Measurements from ENCODE around the gene ADCYAP1R1.

ADCYAP1R1 gene

DNA sequence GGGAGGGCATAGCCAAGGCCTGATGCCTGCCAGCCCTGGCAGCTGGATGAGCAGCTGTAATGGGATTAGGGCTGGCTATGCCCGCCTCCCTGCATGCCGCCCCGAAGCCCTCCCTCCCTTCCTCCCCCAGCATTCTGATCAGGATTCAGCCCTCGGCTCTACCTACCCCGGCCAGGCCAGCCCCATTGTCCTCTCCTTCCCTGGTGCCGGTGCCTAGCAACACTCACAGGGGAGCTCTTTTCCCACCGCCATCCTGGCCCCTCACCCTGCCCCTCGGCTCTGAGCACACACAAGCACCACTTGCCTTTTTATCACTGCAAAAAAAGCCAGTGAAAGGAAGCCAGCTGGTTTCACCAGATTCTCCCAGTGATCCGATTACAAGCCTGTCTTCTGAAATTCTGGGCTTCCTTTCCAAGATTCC lies 9.0 kb upstream of the ADCYAP1R1 start:
- peak; percentile 93 for DNase-seq (ENCODE audit: low spot score)

DNA sequence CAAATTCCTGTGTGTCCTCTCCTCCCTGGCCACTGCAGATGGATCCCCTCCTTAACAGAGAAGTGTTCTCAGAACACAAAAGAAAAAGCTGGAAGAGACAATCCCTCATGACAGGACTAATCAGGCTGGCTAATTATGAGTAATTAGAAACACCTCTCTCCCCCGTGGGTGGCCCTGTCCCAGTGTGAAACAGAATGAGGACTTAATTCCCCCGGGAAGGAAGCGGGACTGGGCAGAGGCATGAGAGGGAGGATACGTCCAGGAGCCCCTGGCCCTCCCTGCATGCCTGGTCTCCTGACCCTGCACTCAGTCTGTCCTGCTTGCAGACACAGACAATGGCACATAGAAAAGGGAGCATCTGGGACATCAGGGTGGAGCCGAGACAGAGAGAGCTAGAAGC lies 7.6 kb upstream of the ADCYAP1R1 start:
- no peak for DNase-seq (ENCODE audit: low spot score)

DNA sequence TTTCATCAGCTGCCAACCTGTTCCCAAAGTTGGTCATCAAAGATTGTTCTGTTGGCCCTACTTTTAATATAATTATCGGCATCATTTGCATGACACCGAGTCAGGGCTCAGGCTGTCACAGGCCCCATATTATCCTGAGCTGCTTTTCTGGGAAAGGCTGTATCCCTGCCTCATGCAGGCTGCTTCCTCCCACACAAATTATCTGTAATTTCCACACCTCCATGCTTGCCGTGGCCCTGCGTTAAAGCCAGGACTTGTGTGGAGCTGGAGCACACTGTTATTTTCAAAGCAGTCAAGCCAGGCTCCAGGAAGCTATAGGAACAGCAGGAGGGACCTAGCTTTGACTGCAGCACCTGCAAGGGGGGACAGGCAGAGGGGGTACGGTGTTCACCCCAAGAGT lies 5.4 kb upstream of the ADCYAP1R1 start:
- DNase-seq (ENCODE audit: low spot score): no peak

DNA sequence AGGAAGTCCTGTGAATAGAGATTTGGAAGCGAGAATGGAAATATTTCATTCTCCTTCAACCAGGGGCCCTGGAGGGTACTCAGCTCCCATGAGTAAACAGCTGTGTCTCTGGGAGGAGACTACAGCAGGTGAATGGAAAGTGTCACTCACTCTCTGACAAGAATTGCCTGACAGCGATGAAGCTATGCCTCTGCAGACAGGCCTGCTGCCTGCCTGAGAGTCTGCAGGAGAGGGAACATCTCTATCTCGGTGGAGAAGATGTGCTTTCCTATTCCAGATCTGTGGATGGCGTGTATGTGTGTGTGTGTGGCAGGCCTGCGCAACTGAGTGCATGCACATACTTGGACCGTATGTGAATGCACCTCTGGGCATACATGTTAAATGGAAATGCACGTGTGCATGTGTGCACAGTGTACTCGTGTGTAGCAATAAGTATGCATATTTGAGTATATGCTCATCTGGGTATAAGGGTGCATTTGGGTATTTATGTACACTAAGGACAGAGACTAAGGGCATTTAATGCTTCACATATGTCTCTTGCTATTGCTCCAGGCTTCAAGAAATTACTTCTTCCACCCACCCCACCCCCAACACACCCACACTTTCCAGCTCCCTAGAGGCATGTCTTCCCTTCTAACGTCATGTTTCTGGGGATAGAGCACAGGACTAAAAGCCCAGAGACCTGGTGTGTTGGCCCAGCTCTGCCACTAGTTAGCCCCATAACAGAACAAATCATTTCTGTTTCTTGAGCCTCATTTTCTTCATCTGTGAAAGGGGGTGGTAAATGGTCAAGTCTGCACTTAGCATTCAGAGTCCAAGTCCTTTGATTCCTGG lies 4.6 kb upstream of the ADCYAP1R1 start:
- no peak for DNase-seq (ENCODE audit: low spot score)

DNA sequence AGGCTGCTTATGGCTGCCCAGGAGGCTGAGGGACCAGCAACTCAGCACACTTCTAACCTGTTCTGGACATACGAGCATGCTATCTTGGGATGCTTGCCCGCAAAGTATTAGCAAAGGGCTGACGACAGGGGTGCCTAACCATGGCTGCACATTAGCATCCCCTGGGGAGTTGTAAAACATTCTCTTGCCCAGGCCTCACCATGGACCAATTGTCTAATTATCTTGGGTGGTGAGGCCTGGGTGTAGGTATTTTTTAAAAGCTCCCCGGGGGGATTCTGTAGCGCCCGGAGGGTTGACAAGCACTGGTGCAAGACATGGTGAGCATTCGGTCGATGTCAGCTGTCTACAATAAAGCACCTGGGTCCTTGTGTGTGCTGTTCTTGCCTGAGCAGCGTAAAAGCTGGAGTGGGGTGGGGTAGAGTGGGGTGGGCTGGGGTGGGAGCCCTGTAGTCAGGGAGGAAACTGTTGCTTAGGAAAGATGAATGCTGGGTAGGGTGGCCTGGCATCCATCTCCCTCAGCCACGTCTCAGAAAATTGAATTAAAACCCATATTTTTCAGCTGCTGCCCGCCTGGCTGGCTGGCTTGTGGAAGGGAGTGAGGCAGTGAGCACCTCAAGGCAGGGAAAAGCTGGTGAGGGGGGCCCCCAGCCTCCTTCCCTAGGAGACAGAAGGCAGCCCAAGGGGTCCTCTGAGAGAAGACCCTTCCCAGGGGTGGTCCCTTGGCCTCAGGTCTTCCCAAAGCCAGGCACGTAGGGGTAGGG lies 2.9 kb upstream of the ADCYAP1R1 start:
- no peak for DNase-seq (ENCODE audit: low spot score)

DNA sequence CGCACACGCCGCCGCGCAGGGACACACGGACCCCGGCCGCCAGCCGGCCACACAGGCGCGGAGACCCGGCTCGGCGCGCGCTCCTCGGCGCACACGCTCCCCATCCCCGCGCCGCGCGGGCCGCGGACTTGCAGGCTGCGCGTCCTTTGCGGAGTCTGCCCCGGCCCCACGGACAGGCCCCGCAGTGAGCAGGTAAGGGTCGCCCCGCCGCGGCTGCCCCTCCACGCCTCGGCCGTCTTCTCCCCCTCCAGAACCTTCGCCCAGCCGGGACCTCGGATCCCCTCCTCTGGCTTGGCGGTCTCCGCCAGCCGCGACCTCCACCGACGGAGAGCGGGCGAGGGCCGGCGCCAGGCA lies 356 bp downstream of the ADCYAP1R1 start:
- DNase-seq (ENCODE audit: low spot score): peak; percentile 72

DNA sequence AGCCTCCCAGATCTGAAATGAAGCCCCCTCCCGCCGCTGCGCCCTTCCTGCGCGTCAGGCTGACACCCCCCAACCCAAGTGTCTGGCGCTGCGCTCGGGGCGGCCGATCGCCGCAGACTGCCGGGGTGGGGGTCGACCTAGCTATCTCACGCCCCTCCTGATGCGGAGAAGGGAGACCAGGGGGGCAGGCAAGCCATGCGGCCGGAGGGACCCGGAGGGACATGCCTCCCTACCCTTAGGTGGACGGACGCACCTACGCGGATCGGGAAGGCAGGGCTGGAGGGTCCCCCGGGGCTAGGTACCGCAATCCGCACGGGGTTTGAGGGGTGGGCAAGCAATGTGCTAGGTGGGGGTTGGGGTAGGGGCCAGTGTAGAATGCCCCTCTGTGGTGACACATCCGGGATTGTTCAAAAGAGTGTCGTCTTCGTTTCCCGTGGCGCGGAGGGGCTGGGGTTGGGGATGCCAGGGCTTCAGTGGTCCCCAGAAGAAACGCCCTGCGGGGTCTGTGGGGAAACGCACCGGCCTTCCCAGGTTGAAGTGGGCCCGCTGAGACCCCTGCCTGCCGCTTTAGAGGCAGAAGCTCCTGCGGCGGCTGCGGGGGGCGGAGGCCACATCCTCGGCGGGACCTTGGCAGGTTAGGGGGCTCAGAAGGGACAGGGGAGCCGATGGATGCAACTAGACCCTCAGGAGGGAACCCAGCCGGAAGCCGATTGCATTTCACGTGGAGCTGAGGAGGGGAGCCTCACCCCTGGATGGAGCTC lies 913 bp downstream of the ADCYAP1R1 start:
- no peak for DNase-seq (ENCODE audit: low spot score)

DNA sequence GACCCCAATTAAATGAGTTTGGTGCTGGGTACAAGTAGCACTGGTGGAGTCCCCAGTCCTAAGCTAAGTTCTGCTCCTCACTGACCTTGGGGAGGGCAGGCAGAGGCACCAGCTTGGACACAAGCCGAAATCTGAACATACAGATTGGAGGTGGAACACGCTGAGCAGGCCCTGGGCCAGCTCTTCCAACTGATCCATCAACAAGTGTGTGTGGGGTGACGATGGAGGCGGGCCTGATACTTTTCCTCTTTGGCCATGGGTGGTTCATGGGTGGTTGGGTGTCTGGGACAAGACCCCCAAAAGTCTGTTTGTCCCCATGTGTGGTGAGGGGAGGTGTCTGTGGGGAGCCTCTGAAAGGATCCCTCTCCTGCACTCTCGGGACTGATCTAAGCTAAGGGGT lies 1.9 kb downstream of the ADCYAP1R1 start:
- DNase-seq (ENCODE audit: low spot score): no peak

DNA sequence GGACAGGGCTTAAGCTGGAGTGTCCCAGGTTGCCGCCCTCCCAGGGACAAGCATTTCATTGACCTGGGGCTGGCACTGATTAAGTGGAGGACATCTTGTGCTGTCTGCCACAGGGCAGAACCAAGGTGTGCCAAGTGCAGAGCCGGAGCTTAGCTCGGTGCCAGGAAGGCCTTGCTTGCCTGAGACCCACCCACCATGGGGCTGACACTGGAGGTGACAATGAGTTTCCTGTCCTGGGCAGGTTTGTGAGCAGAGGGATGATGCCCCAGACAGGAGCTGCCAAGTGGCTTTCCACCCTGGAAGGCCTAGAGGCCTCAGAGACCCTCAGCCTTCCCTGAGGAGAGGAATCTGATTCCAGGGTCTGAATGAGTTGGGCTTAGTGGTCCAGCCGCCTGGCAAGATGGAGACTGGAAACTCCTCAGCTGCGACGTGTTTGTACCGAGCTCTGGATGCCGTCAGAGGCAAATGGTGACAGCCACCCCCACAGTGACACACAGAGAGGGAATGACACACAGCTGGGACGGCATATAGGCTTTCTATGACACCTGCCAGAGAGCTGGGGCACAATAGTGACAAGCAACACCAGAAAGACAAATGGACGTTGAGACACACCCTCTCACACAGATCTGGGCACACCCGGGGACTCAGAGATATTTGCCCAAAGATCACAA lies 2.6 kb downstream of the ADCYAP1R1 start:
- no peak for DNase-seq (ENCODE audit: low spot score)

DNA sequence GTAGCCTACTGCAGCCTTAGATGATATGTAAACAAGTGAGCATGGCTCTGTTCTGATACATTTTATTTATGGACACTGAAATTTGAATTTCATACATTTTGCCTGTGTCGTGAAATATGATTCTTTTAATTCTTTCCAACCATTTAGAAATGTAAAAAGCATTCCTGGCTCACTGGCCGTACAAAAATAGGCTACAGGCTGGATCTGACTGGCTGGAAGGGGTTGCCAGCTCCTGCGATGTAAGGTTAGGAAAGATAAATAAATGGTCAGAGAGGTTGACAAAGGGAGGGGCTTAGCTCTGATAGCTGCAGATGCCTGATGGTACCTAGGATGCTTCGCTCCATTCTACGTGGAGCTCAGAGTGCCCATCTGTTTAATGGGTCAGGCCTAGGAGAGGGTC lies 3.4 kb downstream of the ADCYAP1R1 start:
- DNase-seq (ENCODE audit: low spot score): no peak

DNA sequence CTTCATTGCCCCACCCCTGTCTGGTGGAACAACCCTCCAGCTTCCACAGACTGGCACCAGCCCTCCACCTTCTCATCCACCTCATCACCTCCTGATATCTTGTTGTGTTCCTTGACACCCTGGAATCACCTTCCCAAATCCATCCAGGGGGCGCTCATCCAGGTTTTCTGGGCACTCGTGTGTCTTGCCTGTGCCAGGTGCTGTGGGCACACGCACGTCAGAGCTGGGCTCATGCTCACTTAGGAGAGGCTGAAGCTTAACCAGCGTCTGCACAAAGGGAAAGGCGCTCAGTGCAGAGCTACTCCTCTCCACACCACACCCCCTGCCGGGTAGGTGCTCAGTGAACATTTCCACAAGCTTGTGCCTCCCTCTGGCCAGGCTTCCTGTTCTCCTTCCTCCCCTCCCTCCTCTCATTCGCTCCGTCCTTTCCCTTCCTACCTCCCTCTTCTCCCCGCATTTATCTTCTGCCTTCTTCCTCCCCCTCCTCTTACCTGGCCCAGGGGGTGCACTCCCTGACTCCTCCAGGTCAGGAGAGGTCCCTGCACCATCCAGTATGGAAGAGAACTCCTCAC lies 4.8 kb downstream of the ADCYAP1R1 start:
- DNase-seq (ENCODE audit: low spot score): no peak

DNA sequence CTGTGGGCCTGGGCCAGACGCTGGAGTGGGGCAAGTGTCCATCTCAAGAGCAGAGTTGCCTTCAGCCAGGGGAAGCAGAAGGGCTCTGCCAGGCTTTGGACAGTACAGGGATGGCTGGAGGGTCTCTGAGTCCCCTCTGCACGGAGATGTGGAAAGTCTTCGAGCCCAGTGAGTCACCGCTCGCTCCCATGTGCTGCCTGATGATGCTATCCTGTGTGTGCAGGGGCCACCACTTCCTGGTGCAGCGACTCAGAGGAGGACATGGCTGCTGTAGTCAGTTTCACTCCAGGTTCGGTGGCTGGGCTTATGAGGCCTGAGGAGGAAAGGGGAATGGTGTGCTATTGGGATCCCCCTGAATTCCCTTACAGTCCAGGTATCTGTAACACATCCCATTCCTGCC lies 6.0 kb downstream of the ADCYAP1R1 start:
- DNase-seq (ENCODE audit: low spot score): no peak

DNA sequence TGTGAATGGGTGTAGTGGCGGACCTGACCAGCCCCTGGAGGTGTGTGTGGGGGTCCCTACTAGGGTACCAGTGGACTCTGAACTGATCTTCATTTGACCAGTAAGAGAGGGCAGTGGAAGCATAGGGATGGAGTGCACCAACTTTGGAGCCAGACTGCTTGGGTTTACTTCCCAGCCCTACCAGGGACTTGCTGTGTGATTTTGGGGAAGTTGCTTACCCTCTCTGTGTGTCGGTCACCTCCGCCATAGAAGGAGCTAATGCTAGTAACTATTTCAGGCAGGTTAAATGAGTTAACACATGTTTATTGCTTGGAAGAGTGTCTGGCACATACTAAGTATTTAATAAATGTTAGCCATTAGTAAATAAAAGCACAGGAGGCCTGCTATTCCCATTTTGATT lies 6.6 kb downstream of the ADCYAP1R1 start:
- DNase-seq (ENCODE audit: low spot score): no peak

DNA sequence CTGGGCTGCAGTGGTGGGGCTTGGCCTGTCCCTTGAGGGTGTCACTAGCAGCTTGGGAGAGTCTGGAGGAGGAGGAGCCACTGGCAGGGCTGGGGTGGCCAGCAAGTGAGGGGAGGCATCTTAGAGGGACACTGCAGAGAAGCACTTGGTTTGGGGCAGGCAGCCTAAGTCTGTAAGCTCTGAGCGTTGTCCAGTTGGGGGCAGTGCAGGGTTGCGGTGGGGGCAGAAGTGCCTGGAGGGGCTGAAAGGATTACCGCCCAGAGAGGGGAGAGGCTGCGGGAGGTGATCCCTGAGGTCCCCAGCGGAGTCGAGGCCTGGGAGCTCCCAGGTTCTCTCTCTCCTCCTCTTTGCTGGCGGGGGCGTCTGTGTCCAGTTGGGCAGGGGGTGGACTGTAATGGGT lies 7.4 kb downstream of the ADCYAP1R1 start:
- DNase-seq (ENCODE audit: low spot score): peak; percentile 75

DNA sequence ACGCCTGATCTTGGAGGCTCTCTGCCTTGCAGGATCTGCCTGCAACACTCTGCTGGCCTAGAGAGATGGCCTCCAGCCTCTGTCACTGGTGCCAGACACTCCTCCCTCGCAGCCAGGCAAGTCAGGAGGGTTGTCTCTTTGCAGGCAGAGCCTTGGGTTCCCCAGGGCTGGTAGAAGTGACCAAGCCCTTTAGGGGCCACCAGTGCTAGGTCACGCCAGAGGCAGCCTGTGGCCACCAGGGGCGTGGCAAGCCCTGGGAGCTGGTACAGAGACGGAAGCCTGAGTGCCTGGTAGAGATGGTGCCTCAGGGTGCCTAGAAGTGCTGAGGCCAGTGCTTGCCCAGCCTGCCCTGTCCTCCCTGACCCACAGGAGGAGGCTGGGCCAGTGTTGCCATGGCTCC lies 9.1 kb downstream of the ADCYAP1R1 start:
- no peak for DNase-seq (ENCODE audit: low spot score)

DNA sequence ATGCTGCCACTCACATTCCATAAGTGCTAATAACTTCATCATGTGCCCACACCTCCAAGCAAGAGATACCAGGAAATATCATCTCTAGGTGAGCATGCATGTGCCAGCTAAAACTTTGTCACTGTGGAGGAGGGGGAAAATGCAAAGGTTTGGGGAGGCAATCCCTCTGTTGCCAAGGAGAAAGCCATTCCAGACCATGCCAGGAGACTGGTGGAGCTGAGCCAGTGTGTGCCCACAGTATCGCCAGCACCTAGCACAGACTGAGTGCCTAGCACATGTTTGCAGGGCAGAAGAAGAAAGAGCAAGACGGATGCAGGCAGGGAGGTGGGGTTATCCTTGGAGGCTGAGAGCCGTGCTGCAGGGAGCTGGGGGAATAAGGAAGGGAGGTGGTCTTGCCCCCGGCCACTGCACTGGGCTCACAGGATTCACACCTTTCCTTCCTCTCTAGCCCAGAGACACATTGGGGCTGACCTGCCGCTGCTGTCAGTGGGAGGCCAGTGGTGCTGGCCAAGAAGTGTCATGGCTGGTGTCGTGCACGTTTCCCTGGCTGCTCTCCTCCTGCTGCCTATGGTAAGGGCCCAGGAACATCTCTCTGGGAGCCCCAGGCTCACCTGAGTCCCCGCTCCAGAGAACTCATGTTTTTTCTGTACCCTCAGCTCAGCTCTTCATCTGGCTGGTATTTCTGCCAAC lies 10.8 kb downstream of the ADCYAP1R1 start:
- no peak for DNase-seq (ENCODE audit: low spot score)

DNA sequence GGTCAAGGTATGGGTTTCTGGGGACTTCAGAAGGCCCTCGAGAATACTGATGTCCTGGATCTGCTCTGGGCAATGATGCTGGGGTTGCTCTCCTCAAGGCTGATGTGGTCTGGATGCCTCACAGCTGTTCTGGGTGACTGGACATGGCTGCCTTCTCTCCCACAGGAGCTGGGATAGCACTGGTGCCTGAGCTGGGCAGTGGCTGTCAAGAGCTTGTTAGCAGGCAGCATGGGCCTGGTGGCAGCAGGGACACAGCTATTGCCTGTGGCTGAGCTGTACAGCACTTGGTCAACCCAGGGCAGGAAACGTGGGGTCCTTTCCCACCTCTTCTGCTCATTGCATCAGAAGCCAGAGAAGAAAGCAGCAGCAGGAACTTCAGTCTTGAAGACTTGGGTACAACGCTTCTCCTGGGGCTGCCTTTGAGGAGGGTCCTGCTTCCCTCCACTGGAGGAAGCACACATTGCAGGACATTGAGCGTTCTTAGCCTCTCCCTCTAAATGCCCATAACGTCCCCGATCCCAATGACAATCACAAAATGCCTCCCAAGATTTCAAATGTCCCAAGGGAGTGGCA lies 13.0 kb downstream of the ADCYAP1R1 start:
- DNase-seq (ENCODE audit: low spot score): no peak

DNA sequence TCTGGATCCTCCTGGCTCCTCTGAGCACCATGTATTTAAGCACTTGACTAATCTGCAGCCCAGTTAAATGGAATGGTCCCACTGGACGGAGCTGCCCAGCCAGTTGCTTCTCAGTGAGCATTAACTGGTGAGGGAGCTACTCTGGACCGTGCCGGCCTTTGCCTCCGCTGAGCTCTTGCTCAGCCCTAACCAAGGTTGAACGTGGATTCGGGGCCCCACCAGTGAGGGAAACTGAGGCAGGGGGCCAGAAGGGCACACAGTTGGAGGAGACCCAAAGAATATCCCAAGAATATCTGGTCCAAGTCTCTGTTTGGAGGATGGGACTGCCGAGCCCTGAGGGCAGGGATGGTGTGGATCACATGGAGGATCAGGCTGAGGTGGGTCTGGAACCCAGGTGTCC lies 13.7 kb downstream of the ADCYAP1R1 start:
- no peak for DNase-seq (ENCODE audit: low spot score)

DNA sequence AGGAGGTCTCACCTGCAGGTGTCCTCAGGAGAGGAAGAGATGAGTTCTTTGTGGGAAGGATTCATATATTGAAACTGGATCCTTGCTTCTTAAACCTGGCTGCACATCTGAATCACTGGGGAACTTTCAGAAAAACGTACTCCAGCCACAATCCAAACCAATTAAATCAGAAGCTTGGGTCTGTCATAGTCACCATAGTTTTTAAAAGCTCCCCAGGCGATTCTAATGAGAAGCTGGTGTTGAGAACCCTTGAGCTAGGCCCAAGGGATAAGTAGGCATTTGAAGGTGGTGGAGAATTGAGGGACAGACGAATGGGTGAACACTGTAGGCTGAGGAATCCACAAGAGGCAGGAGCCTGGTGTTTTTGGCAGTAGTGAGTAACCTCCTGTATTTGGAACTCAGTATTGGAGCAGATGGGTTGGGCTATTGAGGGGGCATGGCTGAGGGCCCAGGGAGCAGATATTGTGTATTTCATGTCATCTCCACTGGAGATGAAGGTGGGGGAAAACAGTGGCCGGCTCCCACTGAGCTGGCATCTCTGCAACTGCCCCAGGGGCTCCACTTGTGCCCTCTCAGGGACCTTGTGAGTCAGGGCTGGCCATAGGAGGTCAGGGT lies 14.5 kb downstream of the ADCYAP1R1 start:
- DNase-seq (ENCODE audit: low spot score): no peak

DNA sequence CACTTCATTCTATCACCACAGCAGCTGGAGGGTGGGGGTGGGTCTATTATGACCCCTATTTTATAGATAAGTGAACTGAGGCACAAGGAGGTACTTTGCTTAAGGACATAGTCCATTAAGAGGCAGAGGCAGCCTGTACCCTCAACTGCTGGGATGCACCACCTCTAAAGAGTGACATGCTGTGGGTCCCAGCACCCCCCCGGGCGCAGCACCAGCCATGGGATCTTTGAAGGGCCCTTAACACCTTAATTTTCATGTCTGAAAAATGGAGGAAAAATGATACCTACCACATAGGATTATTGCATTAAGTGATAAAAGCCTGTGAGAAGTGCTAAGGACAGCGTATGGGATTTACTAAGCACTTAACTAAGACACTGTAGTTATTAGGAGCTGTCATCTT lies 15.4 kb downstream of the ADCYAP1R1 start:
- no peak for DNase-seq (ENCODE audit: low spot score)

All from ecto neural progenitor cell (in vitro differentiated cells).